Neuronal stem cell (in vitro differentiated cells): ENCODE data around the gene NALF2. TPM values are rescaled to one million over a fixed set of nuclear protein-coding genes. Genes with fewer than 3 reads are reported as not detected.

Experiments used
- DNase-seq: peaks from one replicate; pipeline ENCODE4 v3.0.0-alpha.2; 2013; ENCODE audit warnings: low spot score
- H2AFZ ChIP-seq: one replicate; pipeline ENCODE4 v1.6.1; 2013; ENCODE audit warnings: mild to moderate bottlenecking, low read length, inconsistent platforms
- H2AK5ac ChIP-seq: 2 replicates; pipeline ENCODE4 v1.6.1; 2013; ENCODE audit warnings: low read depth, mild to moderate bottlenecking, inconsistent platforms, low read length, moderate library complexity, mixed read lengths
- H2BK120ac ChIP-seq: 2 replicates; pipeline ENCODE4 v1.6.1; 2013; ENCODE audit warnings: low read depth, mild to moderate bottlenecking, inconsistent platforms, low read length, moderate library complexity, mixed read lengths
- H2BK12ac ChIP-seq: one replicate; pipeline ENCODE4 v1.6.1; 2013; ENCODE audit warnings: low read length, inconsistent platforms
- H2BK15ac ChIP-seq: 2 replicates; pipeline ENCODE4 v1.6.1; 2013; ENCODE audit warnings: mild to moderate bottlenecking, low read length, inconsistent platforms, mixed read lengths
- H2BK5ac ChIP-seq: one replicate; pipeline ENCODE4 v1.6.1; 2013; ENCODE audit warnings: inconsistent platforms, mild to moderate bottlenecking, low read length, moderate library complexity
- H3K14ac ChIP-seq: one replicate; pipeline ENCODE4 v1.6.1; 2013; ENCODE audit warnings: low read length, inconsistent platforms
- H3K18ac ChIP-seq: 2 replicates; pipeline ENCODE4 v1.6.1; 2013; ENCODE audit warnings: low read length, inconsistent platforms
- H3K23ac ChIP-seq: 2 replicates; pipeline ENCODE4 v1.6.1; 2013; ENCODE audit warnings: low read depth, mild to moderate bottlenecking, mixed read lengths, low read length, inconsistent platforms; ENCODE audit not compliant: poor library complexity
- H3K27ac ChIP-seq: replicated peaks from 3 replicates; pipeline ENCODE4 v1.5.1; 2013; ENCODE audit warnings: low read length, inconsistent platforms
- H3K27me3 ChIP-seq, 3 experiments: 2 replicates each; pipeline ENCODE4 v1.6.1; 2013; ENCODE audit warnings: low read length in 3 of 3, mild to moderate bottlenecking in 2 of 3, inconsistent platforms in 1 of 3, low read depth in 1 of 3, mixed read lengths in 1 of 3, moderate library complexity in 1 of 3; ENCODE audit not compliant: control insufficient read depth in 3 of 3, insufficient read depth in 3 of 3
- H3K36me3 ChIP-seq, 2 donors: replicated peaks in 1 of 2; 2 replicates each; pipeline ENCODE4 v1.6.1; 2013; ENCODE audit warnings: low read length in 2 of 2; ENCODE audit not compliant: control insufficient read depth in 2 of 2, insufficient read depth in 2 of 2
- H3K4ac ChIP-seq: 2 replicates; pipeline ENCODE4 v1.6.1; 2013; ENCODE audit warnings: inconsistent platforms, mild to moderate bottlenecking, low read length, moderate library complexity
- H3K4me1 ChIP-seq, 2 donors: 1 replicate in 1 of 2; 2 replicates in 1 of 2; pipeline ENCODE4 v1.6.1; 2013; ENCODE audit warnings: low read length in 2 of 2, low read depth in 1 of 2; ENCODE audit not compliant: control insufficient read depth in 2 of 2, insufficient read depth in 1 of 2
- H3K4me2 ChIP-seq: one replicate; pipeline ENCODE4 v1.6.1; 2013; ENCODE audit warnings: mild to moderate bottlenecking, low read length, inconsistent platforms; ENCODE audit not compliant: insufficient read depth, poor library complexity, severe bottlenecking
- H3K4me3 ChIP-seq, 2 donors: 2 replicates each; pipeline ENCODE4 v1.5.1; 2013; ENCODE audit warnings: low read length in 2 of 2, mild to moderate bottlenecking in 2 of 2, inconsistent platforms in 1 of 2, moderate library complexity in 1 of 2
- H3K79me1 ChIP-seq: one replicate; pipeline ENCODE4 v1.6.1; 2013; ENCODE audit warnings: low read depth, mild to moderate bottlenecking, inconsistent platforms, low read length, moderate library complexity
- H3K9ac ChIP-seq: one replicate; pipeline ENCODE4 v1.6.1; 2013; ENCODE audit warnings: mild to moderate bottlenecking, low read depth, low read length, inconsistent platforms; ENCODE audit not compliant: poor library complexity
- H3K9me3 ChIP-seq, 2 donors: replicated peaks in 1 of 2; 2 replicates each; pipeline versions ENCODE3 to v1.6.1; 2013; ENCODE audit warnings: low read length in 2 of 2, mild to moderate bottlenecking in 2 of 2, inconsistent platforms in 1 of 2, low read depth in 1 of 2, mixed read lengths in 1 of 2, moderate library complexity in 1 of 2; ENCODE audit not compliant: control insufficient read depth in 2 of 2, insufficient read depth in 1 of 2
- H4K8ac ChIP-seq: one replicate; pipeline ENCODE4 v1.6.1; 2013; ENCODE audit warnings: low read depth, mild to moderate bottlenecking, inconsistent platforms, low read length, moderate library complexity
- H4K91ac ChIP-seq: one replicate; pipeline ENCODE4 v1.6.1; 2013; ENCODE audit warnings: low read length, low read depth, mild to moderate bottlenecking, inconsistent platforms; ENCODE audit not compliant: poor library complexity
- WGBS, 2 donors: extraction: QIAGEN DNeasy Blood & Tissue Kit; methylation state at CpG; one replicate each; pipeline ENCODE4 v1.1.7; 2013; ENCODE audit warnings: missing lambda C conversion rate in 2 of 2, mixed read lengths in 1 of 2; ENCODE audit not compliant: insufficient read length in 2 of 2, insufficient replicate concordance in 1 of 2; ENCODE audit errors: extremely low coverage in 2 of 2; 5-methylcytosine and 5-hydroxymethylcytosine counted together
- polyA plus RNA-seq, 2 experiments: library from polyadenylated mRNA; stranded (reverse); fragments of 200-250 nt; gene quantifications; one replicate each; pipeline ENCODE4 v1.2.3, GENCODE V29; 2013

NALF2 gene
- polyA plus RNA-seq (2013, experiment 1 of 2) = 4.4 TPM
- 4.5 TPM for polyA plus RNA-seq (2013, experiment 2 of 2)

- no peak within 1 kb of the TSS for H3K14ac ChIP-seq
- peak within 1 kb of the TSS; percentile 83 for H3K27ac ChIP-seq
- peak; percentile 75 for DNase-seq
Observed at GRCh38 chrX:69503782-69504625, at the start of gene NALF2. NALF2 (plus strand) TSS chrX:69504326; CDS start chrX:69505283, 957 bp downstream.

GRCh38 chrX:69457756-69458155 lies 46.4 kb upstream of the NALF2 start:
- Histone ChIP-seq H2AFZ (no peak overlapping the region), H3K27ac (no peak overlapping the region), H3K9ac (no peak overlapping the region), H3K36me3 (no peaks in the 10 kb centered on the region), H2BK12ac (no peak overlapping the region), H3K14ac (no peak overlapping the region), H3K4me1 (no peaks in the 10 kb centered on the region), H3K79me1 (no peaks in the 10 kb centered on the region), H4K8ac (no peak overlapping the region), H4K91ac (no peak overlapping the region), H3K18ac (no peak overlapping the region), H2BK5ac (no peak overlapping the region), H3K4ac (no peak overlapping the region), H3K4me2 (no peak overlapping the region), H3K27me3 (no peaks in the 10 kb centered on the region), H3K9me3 (no peaks in the 10 kb centered on the region), H2BK15ac (no peak overlapping the region), H2AK5ac (no peak overlapping the region), H3K23ac (no peak overlapping the region), H3K4me3 (no peak overlapping the region), H2BK120ac (no peak overlapping the region)
- WGBS, 2 donors = no CpG with 5 or more reads among the region's 6 CpGs
- no peak for DNase-seq

More at GRCh38 chrX:69503782-69504625, at the start of gene NALF2:
- no peak within 1 kb of the TSS for H3K4ac ChIP-seq
- no peaks in the 10 kb centered on the region for H3K36me3 ChIP-seq
- H3K4me3 ChIP-seq = peak within 1 kb of the TSS; percentile 64 to 94
- H2AFZ ChIP-seq = peak within 1 kb of the TSS; percentile 95
- H3K79me1 ChIP-seq = no peaks in the 10 kb centered on the region
- no CpG with 5 or more reads among the region's 66 CpGs for WGBS, 2 donors
- H2BK12ac ChIP-seq = no peak within 1 kb of the TSS
- H4K8ac ChIP-seq = no peak within 1 kb of the TSS
- no peak within 1 kb of the TSS for H2BK5ac ChIP-seq
- H3K9ac ChIP-seq = peak within 1 kb of the TSS; percentile 60
- peak within 1 kb of the TSS; percentile 83 for H3K4me2 ChIP-seq
- no peak within 1 kb of the TSS for H2BK15ac ChIP-seq
- no peak within 1 kb of the TSS for H4K91ac ChIP-seq
- no peaks in the 10 kb centered on the region for H3K9me3 ChIP-seq
- H2BK120ac ChIP-seq = no peak within 1 kb of the TSS
- no peak within 1 kb of the TSS for H3K23ac ChIP-seq
- peak within 1 kb of the TSS; percentile 78 for H3K18ac ChIP-seq
- H3K27me3 ChIP-seq = peaks cover 0 to 15% (median 4%) of the 10 kb centered on the region in 3 experiments
- no peak within 1 kb of the TSS for H2AK5ac ChIP-seq
- peaks cover 0 to 15% of the 10 kb centered on the region in 2 donors for H3K4me1 ChIP-seq

- WGBS, 2 donors = no CpG with 5 or more reads among the region's 1 CpG
- H2BK15ac ChIP-seq = no peak overlapping the region
Observed at GRCh38 chrX:69466546-69466945, 37.6 kb upstream of the NALF2 start.

GRCh38 chrX:69469975-69470374 lies 34.2 kb upstream of the NALF2 start:
- Histone ChIP-seq H3K14ac (no peak overlapping the region), H3K9ac (no peak overlapping the region), H3K9me3 (no peaks in the 10 kb centered on the region), H2BK12ac (no peak overlapping the region), H3K27me3 (peaks cover 0 to 4% (median 0%) of the 10 kb centered on the region in 3 experiments), H3K79me1 (no peaks in the 10 kb centered on the region), H3K4me3 (no peak overlapping the region), H2BK5ac (no peak overlapping the region), H2AK5ac (no peak overlapping the region), H3K4ac (no peak overlapping the region), H4K8ac (no peak overlapping the region), H3K4me2 (no peak overlapping the region), H3K27ac (no peak overlapping the region), H3K36me3 (no peaks in the 10 kb centered on the region), H2BK15ac (no peak overlapping the region), H2BK120ac (no peak overlapping the region), H4K91ac (no peak overlapping the region), H3K4me1 (no peaks in the 10 kb centered on the region), H3K23ac (no peak overlapping the region), H3K18ac (no peak overlapping the region), H2AFZ (no peak overlapping the region)
- no peak for DNase-seq
- no CpG with 5 or more reads among the region's 4 CpGs for WGBS, 2 donors

More at GRCh38 chrX:69466546-69466945, 37.6 kb upstream of the NALF2 start:
- Histone ChIP-seq H2BK120ac (no peak overlapping the region), H2BK12ac (no peak overlapping the region), H3K4ac (no peak overlapping the region), H2BK5ac (no peak overlapping the region), H3K27ac (no peak overlapping the region), H3K4me3 (no peak overlapping the region), H2AK5ac (no peak overlapping the region), H3K9me3 (no peaks in the 10 kb centered on the region), H3K18ac (no peak overlapping the region), H3K79me1 (no peaks in the 10 kb centered on the region), H2AFZ (no peak overlapping the region), H3K27me3 (peaks cover 0 to 4% (median 0%) of the 10 kb centered on the region in 3 experiments), H3K9ac (no peak overlapping the region), H3K36me3 (no peaks in the 10 kb centered on the region), H3K4me1 (no peaks in the 10 kb centered on the region), H3K4me2 (no peak overlapping the region), H4K91ac (no peak overlapping the region), H3K14ac (no peak overlapping the region), H4K8ac (no peak overlapping the region), H3K23ac (no peak overlapping the region)
- DNase-seq = no peak
